HFFc6 (cell line): ENCODE measurements around the gene SLC6A9. TPM values are rescaled to one million over a fixed set of nuclear protein-coding genes. Genes with fewer than 3 reads are reported as not detected.

Experiments
- DNase-seq: peaks from one replicate; pipeline ENCODE4 v3.0.0-alpha.2; 2018
- H3K27ac Mint-ChIP-seq: 2 replicates; pipeline ENCODE4 v1.8.0; 2020; ENCODE audit warnings: mild to moderate bottlenecking, mixed read lengths
- H3K27me3 Mint-ChIP-seq: 2 replicates; pipeline ENCODE4 v1.8.0; 2021; ENCODE audit warnings: mild to moderate bottlenecking, moderate library complexity, mixed read lengths; ENCODE audit not compliant: insufficient read depth
- H3K36me3 Mint-ChIP-seq: 2 replicates; pipeline ENCODE4 v1.8.0; 2021; ENCODE audit warnings: low read depth, mixed read lengths
- H3K4me1 Mint-ChIP-seq: 2 replicates; pipeline ENCODE4 v1.8.0; 2020; ENCODE audit warnings: low read depth, mixed read lengths
- H3K4me3 Mint-ChIP-seq: 2 replicates; pipeline ENCODE4 v1.8.0; 2020; ENCODE audit warnings: mild to moderate bottlenecking, moderate library complexity, mixed read lengths
- H3K9me3 Mint-ChIP-seq: 2 replicates; pipeline ENCODE4 v1.8.0; 2020; ENCODE audit warnings: mild to moderate bottlenecking, mixed read lengths
- CTCF ChIP-seq: fragments of 200-600 bp; sonication (generic); IDR thresholded peaks from 2 replicates; pipeline ENCODE4 v1.5.0; 2021; ENCODE audit warnings: antibody characterized with exemption, mild to moderate bottlenecking
- total RNA-seq, 6 experiments: library from RNA; stranded (reverse); fragmentation: NEBNext Ultra II Directional; extraction: Animal tissue kit (Norgen Biotek cat#: 25700); gene quantifications; 2 replicates in 1 of 6; 3 replicates in 5 of 6; pipeline ENCODE4 v1.2.3, GENCODE V29; 2021

The SLC6A9 gene
- total RNA-seq, 6 experiments from 2014 or later: 8.3 to 11.0 (median 9.3) TPM

DNA sequence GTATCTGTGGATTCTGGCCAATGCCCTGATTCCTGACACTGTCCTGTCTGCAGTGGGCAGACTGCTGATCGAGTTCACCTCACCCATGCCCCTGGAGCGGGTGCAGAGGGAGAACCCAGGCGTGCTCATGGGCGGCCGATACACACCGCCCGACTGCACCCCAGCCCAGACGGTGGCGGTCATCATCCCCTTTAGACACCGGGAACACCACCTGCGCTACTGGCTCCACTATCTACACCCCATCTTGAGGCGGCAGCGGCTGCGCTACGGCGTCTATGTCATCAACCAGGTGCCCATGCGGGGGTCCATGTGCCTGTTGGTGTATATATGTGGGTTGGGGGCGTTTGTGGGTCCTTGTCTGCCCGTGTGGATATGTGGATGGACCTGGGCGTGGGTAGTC lies 49.6 kb downstream of the SLC6A9 start:
- Mint-ChIP-seq H3K27ac (no peak overlapping the region), H3K27me3 (peaks cover 6% of the 10 kb centered on the region), H3K9me3 (no peaks in the 10 kb centered on the region), H3K4me3 (no peak overlapping the region), H3K4me1 (peaks cover 57% of the 10 kb centered on the region), H3K36me3 (peaks cover 48% of the 10 kb centered on the region)
- no peak for DNase-seq
- TF ChIP-seq CTCF: no peak

DNA sequence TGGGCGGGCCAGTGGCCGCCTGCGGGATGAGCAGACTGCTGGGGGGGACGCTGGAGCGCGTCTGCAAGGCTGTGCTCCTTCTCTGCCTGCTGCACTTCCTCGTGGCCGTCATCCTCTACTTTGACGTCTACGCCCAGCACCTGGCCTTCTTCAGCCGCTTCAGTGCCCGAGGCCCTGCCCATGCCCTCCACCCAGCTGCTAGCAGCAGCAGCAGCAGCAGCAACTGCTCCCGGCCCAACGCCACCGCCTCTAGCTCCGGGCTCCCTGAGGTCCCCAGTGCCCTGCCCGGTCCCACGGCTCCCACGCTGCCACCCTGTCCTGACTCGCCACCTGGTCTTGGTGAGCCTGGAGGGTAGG lies 50.1 kb downstream of the SLC6A9 start:
- TF ChIP-seq CTCF: no peak

GRCh38 chr1:43980255-43981134 lies 50.8 kb downstream of the SLC6A9 start:
- Mint-ChIP-seq H3K4me1 (peaks cover 55% of the 10 kb centered on the region), H3K27me3 (peaks cover 6% of the 10 kb centered on the region), H3K36me3 (peaks cover 48% of the 10 kb centered on the region), H3K4me3 (peak overlapping the region; percentile 92), H3K9me3 (no peaks in the 10 kb centered on the region), H3K27ac (peak overlapping the region; percentile 87)
- DNase-seq: no peak
- no peak for TF ChIP-seq CTCF

More for the DNA sequence above, 50.1 kb downstream of the SLC6A9 start:
- Mint-ChIP-seq H3K4me1 (peaks cover 57% of the 10 kb centered on the region), H3K36me3 (peaks cover 53% of the 10 kb centered on the region), H3K9me3 (no peaks in the 10 kb centered on the region), H3K27ac (no peak overlapping the region), H3K4me3 (no peak overlapping the region; the same call in 1 of the 2 replicates), H3K27me3 (peaks cover 6% of the 10 kb centered on the region)
- DNase-seq: no peak

DNA sequence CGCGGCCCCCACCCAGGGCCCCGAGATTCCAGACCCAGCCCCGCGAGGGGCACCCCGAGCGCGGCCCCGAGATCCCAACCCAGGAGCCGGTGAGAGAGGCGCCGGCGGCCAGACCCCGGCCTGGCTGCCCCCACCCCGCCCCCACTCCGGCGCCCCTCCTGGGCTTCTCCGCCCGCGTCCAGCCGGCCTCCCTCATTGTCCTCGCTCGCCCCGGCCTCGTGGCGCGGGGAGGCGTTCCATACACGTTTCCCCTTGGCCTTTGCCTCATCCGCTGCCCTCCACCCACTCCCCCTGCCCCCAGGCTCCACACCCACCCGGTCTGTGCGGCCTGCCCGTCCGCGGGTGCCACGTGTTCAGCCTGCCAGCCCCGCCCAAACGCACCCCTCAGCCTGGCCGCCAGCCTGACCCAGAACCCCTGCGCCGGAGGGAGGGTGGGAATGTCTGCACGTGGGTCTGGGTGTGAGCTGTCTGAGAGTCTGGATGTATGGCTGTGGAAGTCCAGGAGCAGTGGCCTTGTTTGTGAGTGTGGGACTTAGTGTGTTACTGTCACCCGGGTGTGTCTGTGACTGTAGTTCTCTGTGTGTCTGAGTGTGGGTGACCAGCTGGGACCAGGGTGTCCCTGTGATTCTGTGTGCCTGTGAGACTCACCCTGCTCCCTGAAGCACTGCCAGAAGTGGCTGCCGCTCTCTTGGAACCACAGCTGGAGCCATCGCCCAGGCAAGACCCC lies 51.6 kb downstream of the SLC6A9 start:
- Mint-ChIP-seq H3K4me3 (peak overlapping the region; percentile 92), H3K9me3 (no peaks in the 10 kb centered on the region), H3K27me3 (peaks cover 6% of the 10 kb centered on the region), H3K36me3 (peaks cover 46% of the 10 kb centered on the region), H3K27ac (peak overlapping the region; percentile 87), H3K4me1 (peaks cover 54% of the 10 kb centered on the region)
- peak; percentile 43 for DNase-seq
- TF ChIP-seq CTCF: no peak

DNA sequence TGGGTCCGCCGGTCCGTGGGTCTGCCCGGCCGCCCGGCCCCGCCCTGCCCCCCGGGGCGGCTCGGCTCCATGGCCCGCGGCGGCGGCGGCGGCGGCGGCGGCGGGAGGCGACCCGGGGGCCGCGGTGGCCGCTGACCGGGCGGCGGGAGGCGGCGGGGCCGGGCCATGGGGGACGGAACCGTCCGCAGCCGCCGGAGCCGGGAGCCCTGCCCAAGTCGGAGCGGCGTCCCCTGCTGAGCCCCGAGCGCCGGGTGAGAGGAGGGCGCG lies 52.1 kb downstream of the SLC6A9 start:
- H3K4me1 Mint-ChIP-seq: peaks cover 58% of the 10 kb centered on the region
- TF ChIP-seq CTCF: no peak
- peaks cover 46% of the 10 kb centered on the region for H3K36me3 Mint-ChIP-seq
- no peaks in the 10 kb centered on the region for H3K9me3 Mint-ChIP-seq
- peaks cover 6% of the 10 kb centered on the region for H3K27me3 Mint-ChIP-seq
- no peak for DNase-seq
- H3K27ac Mint-ChIP-seq: no peak overlapping the region
- no peak overlapping the region for H3K4me3 Mint-ChIP-seq
